HCT116 (cell line): Measurements from ENCODE around the gene TTLL11. TPM values are rescaled to one million over a fixed set of nuclear protein-coding genes. Genes with fewer than 3 reads are reported as not detected.

ENCODE experiments used
- ATAC-seq: fragments of 200-7000 bp; cut with Tn5 transposase; 2 replicates; pipeline ENCODE4 v1.9.1; 2020; ENCODE audit warnings: mild to moderate bottlenecking, moderate library complexity
- BruUV-seq: library from RNA; stranded (reverse); fragments of 400-500 nt; replicated peaks from 2 replicates; lab custom pipeline; 2021; lab: Mats Ljungman, UMichigan
- CTCF ChIA-PET: fragments of 300-600 bp; sonication (Branson Sonifier 250); formaldehyde crosslinking; loops from one replicate; lab custom pipeline; 2021; ENCODE audit warnings: antibody characterized with exemption; lab: Charles Lee
- POLR2A ChIA-PET: fragments of 300-600, 350-600 bp; sonication (Branson Sonifier 250); formaldehyde crosslinking; loops from one replicate; lab custom pipeline; 2021; ENCODE audit warnings: antibody characterized with exemption; lab: Charles Lee
- RAD21 ChIA-PET, 2 experiments: fragments of 300-600 bp; sonication (Branson Sonifier 250); formaldehyde crosslinking; loops; one replicate each; lab custom pipeline; 2023; ENCODE audit warnings: low total read pairs in 2 of 2; ENCODE audit not compliant: uncharacterized antibody in 2 of 2, unreplicated experiment in 2 of 2, low non-redundant PET in 1 of 2; lab: Charles Lee
- DNase-seq: peaks from one replicate; pipeline ENCODE4 v3.0.0-alpha.2; 2010; ENCODE audit warnings: low read depth, low spot score
- H2AFZ ChIP-seq: fragments of 200-600 bp; shearing (Covaris generic), sonication (generic); 2 replicates; pipeline ENCODE4 v1.6.1; 2017; ENCODE audit warnings: low read depth, mixed run types, mixed read lengths, antibody characterized with exemption, low read length; ENCODE audit not compliant: poor library complexity, severe bottlenecking
- H3K27ac ChIP-seq: 2 replicates; pipeline ENCODE4 v1.5.1; 2012; ENCODE audit warnings: low read depth, low read length
- H3K27me3 ChIP-seq: fragments of 200-600 bp; sonication (generic); 2 replicates; pipeline ENCODE4 v1.6.1; 2016; ENCODE audit warnings: mixed run types, low read length, mixed read lengths; ENCODE audit not compliant: insufficient read depth
- H3K36me3 ChIP-seq, 2 experiments: fragments of 200-500 bp in 1 of 2; fragments of 200-600 bp in 1 of 2; sonication (Bioruptor generic) in 1 of 2; sonication (generic) in 1 of 2; 2 replicates each; pipeline versions ENCODE4 v1.5.1 to v1.6.1; 2014 to 2016; ENCODE audit warnings: low read length in 2 of 2, inconsistent platforms in 1 of 2, mixed read lengths in 1 of 2, mixed run types in 1 of 2; ENCODE audit not compliant: insufficient read depth in 2 of 2, control insufficient read depth in 1 of 2
- H3K4me1 ChIP-seq, 2 experiments: fragments of 200-600 bp in 1 of 2; sonication (generic) in 1 of 2; 2 replicates each; pipeline versions ENCODE4 v1.5.1 to v1.6.1; 2012 to 2017; ENCODE audit warnings: low read length in 2 of 2, inconsistent platforms in 1 of 2, mild to moderate bottlenecking in 1 of 2, mixed read lengths in 1 of 2, mixed run types in 1 of 2, moderate library complexity in 1 of 2; ENCODE audit not compliant: insufficient read depth in 2 of 2, control insufficient read depth in 1 of 2
- H3K4me2 ChIP-seq: fragments of 200-600 bp; sonication (generic); 2 replicates; pipeline ENCODE4 v1.6.1; 2017; ENCODE audit warnings: mixed run types, low read length, mixed read lengths
- H3K4me3 ChIP-seq, 2 experiments: fragments of 200-600 bp in 1 of 2; sonication (generic) in 1 of 2; replicated peaks in 1 of 2; 2 replicates each; pipeline ENCODE4 v1.5.1; 2011 to 2016; ENCODE audit warnings: low read length in 2 of 2, control low read depth in 1 of 2, low read depth in 1 of 2, mild to moderate bottlenecking in 1 of 2, mixed read lengths in 1 of 2, mixed run types in 1 of 2
- H3K79me2 ChIP-seq: fragments of 200-600 bp; sonication (generic); 2 replicates; pipeline ENCODE4 v1.6.1; 2017; ENCODE audit warnings: mild to moderate bottlenecking, mixed run types, low read length, moderate library complexity, mixed read lengths; ENCODE audit not compliant: insufficient read depth
- H3K9ac ChIP-seq: fragments of 200-600 bp; sonication (generic); 2 replicates; pipeline ENCODE4 v1.6.1; 2016; ENCODE audit warnings: low read length, mixed read lengths
- H3K9me2 ChIP-seq: fragments of 200-600 bp; sonication (generic), shearing (Covaris generic); 2 replicates; pipeline ENCODE4 v1.6.1; 2017; ENCODE audit warnings: mixed run types, mild to moderate bottlenecking, moderate library complexity; ENCODE audit not compliant: insufficient read depth
- H3K9me3 ChIP-seq, 2 experiments: fragments of 200-500 bp in 1 of 2; fragments of 200-600 bp in 1 of 2; sonication (Bioruptor generic) in 1 of 2; sonication (generic) in 1 of 2; 2 replicates each; pipeline ENCODE4 v1.6.1; 2014 to 2017; ENCODE audit warnings: low read length in 2 of 2, mixed read lengths in 2 of 2, inconsistent platforms in 1 of 2, low read depth in 1 of 2, mild to moderate bottlenecking in 1 of 2, mixed run types in 1 of 2, moderate library complexity in 1 of 2; ENCODE audit not compliant: control insufficient read depth in 1 of 2, insufficient read depth in 1 of 2
- H4K20me1 ChIP-seq: fragments of 200-600 bp; sonication (generic), shearing (Covaris generic); 2 replicates; pipeline ENCODE4 v1.6.1; 2017; ENCODE audit warnings: mixed run types, mild to moderate bottlenecking, moderate library complexity; ENCODE audit not compliant: insufficient read depth
- CBX3 ChIP-seq: IDR thresholded peaks from 2 replicates; pipeline ENCODE4 v1.6.1; 2012; ENCODE audit warnings: low read depth
- CEBPB ChIP-seq: IDR thresholded peaks from 2 replicates; pipeline ENCODE4 v1.6.1; 2012; ENCODE audit warnings: low read depth
- ELF1 ChIP-seq: IDR thresholded peaks from 2 replicates; pipeline ENCODE4 v1.6.1; 2012; ENCODE audit warnings: low read depth, borderline replicate concordance
- EZH2phosphoT487 ChIP-seq: fragments of 200-600 bp; IDR thresholded peaks from 2 replicates; pipeline ENCODE4 v1.6.1; 2018; ENCODE audit warnings: antibody characterized with exemption, borderline replicate concordance
- SIN3A ChIP-seq: IDR thresholded peaks from 2 replicates; pipeline ENCODE4 v1.6.1; 2012; ENCODE audit warnings: low read depth
- intact Hi-C: fragments of 100-400 bp; cut with micrococcal nuclease; formaldehyde crosslinking; loops from 2 replicates; pipeline ENCODE4 v1.10.0; 2022
- total RNA-seq: library from RNA; stranded (reverse); gene quantifications from one replicate; pipeline ENCODE4 v1.2.1, GENCODE V29; 2021; ENCODE audit not compliant: unreplicated experiment
- TF ChIP-seq, protein P1 (sequence below): IDR thresholded peaks from 2 replicates; pipeline ENCODE4 v1.6.1; 2012; ENCODE audit warnings: low read depth
- TF ChIP-seq, protein P2 (sequence below): IDR thresholded peaks from 2 replicates; pipeline ENCODE4 v1.6.1; 2012

Gene TTLL11
- total RNA-seq, 1 experiment from 2014 or later, result 2.2 TPM

GRCh38 chr9:121784731-121785411 lies 308.2 kb downstream of the TTLL11 start:
- no peak overlapping the region for H3K4me2 ChIP-seq
- TSS peak; percentile 29 for BruUV-seq
- RAD21 ChIA-PET, result no interaction called here

More at GRCh38 chr9:121784731-121785411, 308.2 kb downstream of the TTLL11 start:
- Histone ChIP-seq H2AFZ (no peak overlapping the region), H3K4me3 (no peak overlapping the region), H3K9ac (no peak overlapping the region), H3K4me1 (no peaks in the 10 kb centered on the region), H3K9me3 (no peaks in the 10 kb centered on the region), H3K27ac (no peak overlapping the region), H3K9me2 (no peaks in the 10 kb centered on the region), H3K27me3 (no peaks in the 10 kb centered on the region), H4K20me1 (no peaks in the 10 kb centered on the region), H3K36me3 (no peaks in the 10 kb centered on the region; a peak in 1 of 4 replicates), H3K79me2 (no peaks in the 10 kb centered on the region)
- DNase-seq, result no peak
- TF ChIP-seq ELF1, result no peak
- TF ChIP-seq CBX3, result no peak
- TF ChIP-seq SIN3A, result no peak
- no peak for TF ChIP-seq CEBPB
- TF ChIP-seq, protein P1, sequence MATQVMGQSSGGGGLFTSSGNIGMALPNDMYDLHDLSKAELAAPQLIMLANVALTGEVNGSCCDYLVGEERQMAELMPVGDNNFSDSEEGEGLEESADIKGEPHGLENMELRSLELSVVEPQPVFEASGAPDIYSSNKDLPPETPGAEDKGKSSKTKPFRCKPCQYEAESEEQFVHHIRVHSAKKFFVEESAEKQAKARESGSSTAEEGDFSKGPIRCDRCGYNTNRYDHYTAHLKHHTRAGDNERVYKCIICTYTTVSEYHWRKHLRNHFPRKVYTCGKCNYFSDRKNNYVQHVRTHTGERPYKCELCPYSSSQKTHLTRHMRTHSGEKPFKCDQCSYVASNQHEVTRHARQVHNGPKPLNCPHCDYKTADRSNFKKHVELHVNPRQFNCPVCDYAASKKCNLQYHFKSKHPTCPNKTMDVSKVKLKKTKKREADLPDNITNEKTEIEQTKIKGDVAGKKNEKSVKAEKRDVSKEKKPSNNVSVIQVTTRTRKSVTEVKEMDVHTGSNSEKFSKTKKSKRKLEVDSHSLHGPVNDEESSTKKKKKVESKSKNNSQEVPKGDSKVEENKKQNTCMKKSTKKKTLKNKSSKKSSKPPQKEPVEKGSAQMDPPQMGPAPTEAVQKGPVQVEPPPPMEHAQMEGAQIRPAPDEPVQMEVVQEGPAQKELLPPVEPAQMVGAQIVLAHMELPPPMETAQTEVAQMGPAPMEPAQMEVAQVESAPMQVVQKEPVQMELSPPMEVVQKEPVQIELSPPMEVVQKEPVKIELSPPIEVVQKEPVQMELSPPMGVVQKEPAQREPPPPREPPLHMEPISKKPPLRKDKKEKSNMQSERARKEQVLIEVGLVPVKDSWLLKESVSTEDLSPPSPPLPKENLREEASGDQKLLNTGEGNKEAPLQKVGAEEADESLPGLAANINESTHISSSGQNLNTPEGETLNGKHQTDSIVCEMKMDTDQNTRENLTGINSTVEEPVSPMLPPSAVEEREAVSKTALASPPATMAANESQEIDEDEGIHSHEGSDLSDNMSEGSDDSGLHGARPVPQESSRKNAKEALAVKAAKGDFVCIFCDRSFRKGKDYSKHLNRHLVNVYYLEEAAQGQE, result no peak
- TF ChIP-seq, protein P2, sequence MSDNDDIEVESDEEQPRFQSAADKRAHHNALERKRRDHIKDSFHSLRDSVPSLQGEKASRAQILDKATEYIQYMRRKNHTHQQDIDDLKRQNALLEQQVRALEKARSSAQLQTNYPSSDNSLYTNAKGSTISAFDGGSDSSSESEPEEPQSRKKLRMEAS, result no peak
- no peak for TF ChIP-seq EZH2phosphoT487
- intact Hi-C loops, result no loop called here
- ATAC-seq, result no peak; the same call in 1 of the 2 replicates
- ChIA-PET POLR2A (no interaction called here), CTCF (no interaction called here)
